Upper lobe of left lung (tissue), 4 donors: ENCODE measurements around the gene MCF2L2.

Experiments used
- CTCF ChIP-seq, 6 experiments: fragments of 450-650 bp in 4 of 6; fragments of 200-600 bp in 2 of 6; sonication (generic) in 2 of 6; IDR thresholded peaks; one replicate each; pipeline ENCODE4 v1.5.1; 2016 to 2019; ENCODE audit warnings: antibody characterized with exemption in 6 of 6
- EP300 ChIP-seq, 4 donors: sonication (generic); formaldehyde crosslinking; IDR thresholded peaks; one replicate each; pipeline ENCODE4 v1.5.1; 2017; ENCODE audit warnings: antibody characterized with exemption in 4 of 4, control low read depth in 2 of 4
- POLR2A ChIP-seq, 4 donors: fragments of 450-650 bp; IDR thresholded peaks; one replicate each; pipeline ENCODE4 v1.5.1; 2016 to 2017; ENCODE audit warnings: antibody characterized with exemption in 4 of 4, mild to moderate bottlenecking in 2 of 4

DNA sequence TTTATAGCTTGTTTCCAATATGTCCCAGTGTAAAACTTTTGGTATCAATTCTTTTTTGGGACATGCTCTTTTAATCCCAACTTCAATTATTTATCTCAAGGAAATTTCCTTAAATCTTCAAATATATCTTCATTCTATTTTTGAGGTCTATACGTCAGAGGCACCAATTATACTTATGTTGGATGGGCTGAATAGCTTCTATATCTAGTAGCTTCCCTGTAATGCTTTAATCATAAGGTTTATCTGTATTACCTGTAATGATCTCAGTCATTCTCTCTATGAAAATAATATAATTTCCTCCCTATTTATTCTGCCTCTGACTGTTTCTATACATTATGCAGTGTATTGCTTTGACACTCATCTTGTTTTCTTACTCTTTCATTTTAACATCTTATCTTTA lies 299.2 kb downstream of the MCF2L2 start:
- TF ChIP-seq POLR2A (IDR thresholded peaks at IDR 0.05) (no peak), CTCF (IDR thresholded peaks at IDR 0.05) (no peak), EP300 (IDR thresholded peaks at IDR 0.05) (no peak)
